GM18907 (cell line): ENCODE data around the gene ANG.
"Not testable (repeated sequence)": the region's sequence is repeated elsewhere in the genome, so short reads cannot be mapped to it uniquely, and the experiment has no call there.

ENCODE experiments used
- ATAC-seq: cut with Tn5 transposase; IDR thresholded peaks from one replicate; pipeline ENCODE4 v1.9.1; 2021; ENCODE audit warnings: mild to moderate bottlenecking, moderate library complexity; ENCODE audit not compliant: unreplicated experiment

ANG gene

GRCh38 chr14:20734430-20734806 is 45.9 kb downstream of the ANG start:
- no peak for ATAC-seq

GRCh38 chr14:20738292-20738691 is 49.7 kb downstream of the ANG start:
- ATAC-seq, result not testable (repeated sequence)

GRCh38 chr14:20742132-20742531 is 53.6 kb downstream of the ANG start:
- ATAC-seq, result no peak

GRCh38 chr14:20743556-20743955 is 55.0 kb downstream of the ANG start:
- ATAC-seq, result no peak
